Activated naive CD8-positive, alpha-beta T cell (primary cell): ENCODE measurements around the gene RABGAP1L.
"Not testable (repeated sequence)": the region's sequence is repeated elsewhere in the genome, so short reads cannot be mapped to it uniquely, and the experiment has no call there.

Experiments
- H3K27ac Mint-ChIP-seq: one replicate; pipeline ENCODE4 v1.8.0; 2021; ENCODE audit warnings: mixed read lengths
- H3K27me3 Mint-ChIP-seq: one replicate; pipeline ENCODE4 v1.8.0; 2021; ENCODE audit warnings: mixed read lengths
- H3K36me3 Mint-ChIP-seq: one replicate; pipeline ENCODE4 v1.8.0; 2021; ENCODE audit warnings: mixed read lengths
- H3K4me1 Mint-ChIP-seq: one replicate; pipeline ENCODE4 v1.8.0; 2021; ENCODE audit warnings: low read depth, mixed read lengths
- H3K4me3 Mint-ChIP-seq: one replicate; pipeline ENCODE4 v1.8.0; 2021; ENCODE audit warnings: mild to moderate bottlenecking, mixed read lengths
- H3K9me3 Mint-ChIP-seq: one replicate; pipeline ENCODE4 v1.8.0; 2021; ENCODE audit warnings: low read depth, mixed read lengths

Gene RABGAP1L

DNA sequence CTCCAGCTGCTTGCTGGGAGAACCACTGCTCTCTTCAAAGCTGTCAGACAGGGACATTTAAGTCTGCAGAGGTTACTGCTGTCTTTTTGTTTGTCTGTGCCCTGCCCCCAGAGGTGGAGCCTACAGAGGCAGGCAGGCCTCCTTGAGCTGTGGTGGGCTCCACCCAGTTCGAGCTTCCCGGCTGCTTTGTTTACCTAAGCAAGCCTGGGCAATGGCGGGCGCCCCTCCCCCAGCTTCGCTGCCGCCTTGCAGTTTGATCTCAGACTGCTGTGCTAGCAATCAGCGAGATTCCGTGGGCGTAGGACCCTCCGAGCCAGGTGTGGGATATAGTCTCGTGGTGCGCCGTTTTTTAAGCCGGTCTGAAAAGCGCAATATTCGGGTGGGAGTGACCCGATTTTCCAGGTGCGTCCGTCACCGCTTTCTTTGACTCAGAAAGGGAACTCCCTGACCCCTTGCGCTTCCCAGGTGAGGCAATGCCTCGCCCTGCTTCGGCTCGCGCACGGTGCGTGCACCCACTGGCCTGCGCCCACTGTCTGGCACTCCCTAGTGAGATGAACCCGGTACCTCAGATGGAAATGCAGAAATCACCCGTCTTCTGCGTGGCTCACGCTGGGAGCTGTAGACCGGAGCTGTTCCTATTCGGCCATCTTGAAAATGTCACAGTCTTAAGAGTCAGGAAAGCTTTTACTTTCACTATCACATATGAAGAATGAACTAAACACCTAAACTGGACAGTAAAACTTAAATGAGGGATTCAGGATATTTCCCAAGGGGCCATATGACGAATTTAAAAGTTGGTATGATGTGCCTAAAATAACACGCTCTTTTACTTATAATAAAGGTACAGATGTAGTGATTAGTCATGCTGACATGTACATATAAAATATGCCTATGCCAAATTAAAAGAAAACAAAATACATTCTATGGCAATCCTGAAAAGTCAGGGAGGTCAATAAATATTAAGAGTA is 689.6 kb downstream of the RABGAP1L start:
- not testable (repeated sequence) for H3K27ac Mint-ChIP-seq, H3K9me3 Mint-ChIP-seq, H3K36me3 Mint-ChIP-seq, H3K27me3 Mint-ChIP-seq, H3K4me3 Mint-ChIP-seq, H3K4me1 Mint-ChIP-seq

- Mint-ChIP-seq H3K27me3 (no peaks in the 10 kb centered on the region), H3K4me3 (no peak overlapping the region), H3K27ac (no peak overlapping the region), H3K36me3 (peaks cover 6% of the 10 kb centered on the region), H3K4me1 (peaks cover 2% of the 10 kb centered on the region), H3K9me3 (no peaks in the 10 kb centered on the region)
Observed at GRCh38 chr1:174850726-174851125, 691.4 kb downstream of the RABGAP1L start.

DNA sequence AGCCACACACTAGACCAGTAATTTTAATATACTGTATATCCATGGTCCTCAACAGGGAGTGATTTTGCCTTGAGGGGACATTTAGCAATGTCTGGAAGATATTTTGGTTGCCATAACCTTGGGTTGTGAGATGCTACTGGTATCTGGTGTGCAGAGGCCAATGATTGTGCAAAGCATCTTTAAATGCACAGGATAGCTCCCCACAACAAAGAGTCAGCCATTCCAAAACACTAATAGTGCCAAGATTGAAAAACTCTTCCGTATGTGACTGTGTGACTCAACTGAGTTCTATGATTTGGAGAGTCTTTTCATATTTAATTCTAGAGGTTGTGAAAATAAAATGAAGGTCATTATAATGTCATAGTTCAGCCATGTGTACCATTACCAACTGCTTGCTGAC is 699.0 kb downstream of the RABGAP1L start:
- H3K27ac Mint-ChIP-seq, result no peak overlapping the region
- no peaks in the 10 kb centered on the region for H3K4me1 Mint-ChIP-seq

GRCh38 chr1:174870319-174870718 is 711.0 kb downstream of the RABGAP1L start:
- Mint-ChIP-seq H3K27ac (no peak overlapping the region), H3K36me3 (peaks cover 10% of the 10 kb centered on the region), H3K4me1 (peaks cover 11% of the 10 kb centered on the region), H3K27me3 (no peaks in the 10 kb centered on the region), H3K9me3 (peaks cover 6% of the 10 kb centered on the region), H3K4me3 (no peak overlapping the region)

More for the DNA sequence above, 699.0 kb downstream of the RABGAP1L start:
- peaks cover 9% of the 10 kb centered on the region for H3K36me3 Mint-ChIP-seq
- H3K9me3 Mint-ChIP-seq, result no peaks in the 10 kb centered on the region
- H3K4me3 Mint-ChIP-seq, result no peak overlapping the region
- H3K27me3 Mint-ChIP-seq, result no peaks in the 10 kb centered on the region

GRCh38 chr1:174871886-174872285 is 712.6 kb downstream of the RABGAP1L start:
- H3K4me1 Mint-ChIP-seq, result peaks cover 13% of the 10 kb centered on the region
- no peaks in the 10 kb centered on the region for H3K27me3 Mint-ChIP-seq
- H3K36me3 Mint-ChIP-seq, result peaks cover 10% of the 10 kb centered on the region
- H3K9me3 Mint-ChIP-seq, result peaks cover 6% of the 10 kb centered on the region
- H3K27ac Mint-ChIP-seq, result no peak overlapping the region
- H3K4me3 Mint-ChIP-seq, result no peak overlapping the region

- H3K27me3 Mint-ChIP-seq, result no peaks in the 10 kb centered on the region
- peaks cover 6% of the 10 kb centered on the region for H3K9me3 Mint-ChIP-seq
- H3K4me1 Mint-ChIP-seq, result peaks cover 14% of the 10 kb centered on the region
- H3K27ac Mint-ChIP-seq, result no peak overlapping the region
- H3K36me3 Mint-ChIP-seq, result peaks cover 10% of the 10 kb centered on the region
- no peak overlapping the region for H3K4me3 Mint-ChIP-seq
Observed at GRCh38 chr1:174872615-174873058, 713.3 kb downstream of the RABGAP1L start.

DNA sequence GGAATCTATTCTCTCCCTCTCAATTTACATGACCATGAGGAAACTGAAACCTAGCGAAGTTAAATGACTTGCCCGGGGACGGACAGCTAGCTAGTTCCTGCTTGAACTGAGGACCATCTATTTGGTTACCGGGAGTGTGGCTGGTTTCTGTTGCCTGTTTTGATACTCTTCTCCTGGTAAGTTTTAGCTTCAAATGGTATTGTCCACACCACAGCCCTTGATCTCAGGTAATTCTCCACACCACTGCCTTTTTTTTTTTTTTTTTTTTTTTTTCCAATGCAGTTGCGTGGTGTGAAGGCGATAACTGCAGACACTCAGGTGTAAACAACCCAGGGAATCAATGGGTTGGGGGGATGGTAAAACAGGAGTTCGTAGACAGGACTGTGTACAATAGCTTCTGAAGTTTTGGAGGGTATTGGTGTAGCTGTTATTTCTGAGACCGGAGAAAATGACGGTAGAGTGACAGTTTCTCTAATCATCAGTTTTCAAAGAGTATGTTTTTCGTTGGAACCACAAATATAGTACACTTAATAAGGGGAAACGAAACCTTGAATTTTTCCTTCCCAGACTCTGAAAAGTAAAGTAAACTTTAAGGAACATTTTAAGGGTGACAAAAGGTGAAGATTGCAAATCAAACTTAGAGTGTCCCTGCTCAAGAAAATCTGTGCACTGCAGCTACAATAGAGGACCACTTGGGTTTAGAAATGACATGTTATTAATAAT is 715.2 kb downstream of the RABGAP1L start:
- Mint-ChIP-seq H3K9me3 (no peaks in the 10 kb centered on the region), H3K36me3 (peaks cover 2% of the 10 kb centered on the region), H3K4me1 (peaks cover 14% of the 10 kb centered on the region), H3K4me3 (peak overlapping the region; percentile 20), H3K27ac (no peak overlapping the region), H3K27me3 (no peaks in the 10 kb centered on the region)

DNA sequence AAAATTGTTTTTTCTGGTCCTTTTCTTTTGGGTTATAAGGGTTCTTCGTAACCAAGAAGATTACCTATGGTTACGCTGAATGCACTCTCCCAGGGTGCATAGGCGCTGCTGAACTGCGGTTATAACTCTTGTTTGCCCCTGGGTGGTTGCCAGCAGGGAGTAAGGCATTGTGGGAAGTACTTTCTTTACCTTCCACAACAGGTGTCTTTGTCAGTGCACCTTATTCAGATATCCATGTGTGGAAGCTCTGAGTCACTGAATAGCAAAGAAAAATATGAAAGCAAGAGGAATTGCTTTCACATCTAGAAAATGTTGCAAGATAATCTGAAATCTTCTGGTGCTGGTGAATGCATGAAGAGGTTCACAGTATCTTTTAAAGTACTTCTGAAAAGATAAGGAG is 716.0 kb downstream of the RABGAP1L start:
- Mint-ChIP-seq H3K4me3 (peak overlapping the region; percentile 36), H3K27me3 (no peaks in the 10 kb centered on the region), H3K36me3 (peaks cover 2% of the 10 kb centered on the region), H3K9me3 (no peaks in the 10 kb centered on the region), H3K4me1 (peaks cover 14% of the 10 kb centered on the region), H3K27ac (no peak overlapping the region)

DNA sequence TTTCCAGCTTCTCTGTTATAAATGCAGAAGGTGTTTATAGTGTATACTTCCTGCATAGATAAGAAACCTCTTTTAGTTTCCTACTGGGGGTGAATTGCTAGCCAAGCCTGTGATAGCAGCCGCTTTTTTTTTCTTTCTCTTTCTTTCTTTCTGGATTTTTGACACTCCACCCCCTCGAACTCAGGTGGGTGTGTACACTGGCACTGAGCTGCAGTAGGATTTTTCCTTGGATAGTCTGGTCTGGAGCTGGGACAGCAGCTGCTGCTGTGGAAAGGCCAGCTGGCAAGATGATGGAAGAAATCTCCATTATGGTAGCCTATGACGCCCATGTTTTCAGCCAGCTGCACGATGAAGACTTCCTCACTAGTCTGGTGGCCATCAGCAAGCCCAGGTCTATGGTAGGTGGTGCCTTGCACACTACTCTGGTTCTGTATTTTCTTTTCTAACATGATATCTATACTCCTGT is 717.9 kb downstream of the RABGAP1L start:
- peaks cover 13% of the 10 kb centered on the region for H3K4me1 Mint-ChIP-seq
- peak overlapping the region; percentile 40 for H3K4me3 Mint-ChIP-seq
- H3K36me3 Mint-ChIP-seq, result peaks cover 2% of the 10 kb centered on the region
- no peak overlapping the region for H3K27ac Mint-ChIP-seq
- no peaks in the 10 kb centered on the region for H3K27me3 Mint-ChIP-seq
- H3K9me3 Mint-ChIP-seq, result no peaks in the 10 kb centered on the region

- Mint-ChIP-seq H3K9me3 (no peaks in the 10 kb centered on the region), H3K4me3 (no peak overlapping the region), H3K4me1 (peaks cover 5% of the 10 kb centered on the region), H3K27me3 (no peaks in the 10 kb centered on the region), H3K27ac (no peak overlapping the region), H3K36me3 (no peaks in the 10 kb centered on the region)
Observed at GRCh38 chr1:174880171-174880570, 720.9 kb downstream of the RABGAP1L start.

GRCh38 chr1:174883409-174883808 is 724.1 kb downstream of the RABGAP1L start:
- Mint-ChIP-seq H3K4me3 (no peak overlapping the region), H3K9me3 (no peaks in the 10 kb centered on the region), H3K27ac (no peak overlapping the region), H3K36me3 (peaks cover 3% of the 10 kb centered on the region), H3K4me1 (no peaks in the 10 kb centered on the region), H3K27me3 (no peaks in the 10 kb centered on the region)

DNA sequence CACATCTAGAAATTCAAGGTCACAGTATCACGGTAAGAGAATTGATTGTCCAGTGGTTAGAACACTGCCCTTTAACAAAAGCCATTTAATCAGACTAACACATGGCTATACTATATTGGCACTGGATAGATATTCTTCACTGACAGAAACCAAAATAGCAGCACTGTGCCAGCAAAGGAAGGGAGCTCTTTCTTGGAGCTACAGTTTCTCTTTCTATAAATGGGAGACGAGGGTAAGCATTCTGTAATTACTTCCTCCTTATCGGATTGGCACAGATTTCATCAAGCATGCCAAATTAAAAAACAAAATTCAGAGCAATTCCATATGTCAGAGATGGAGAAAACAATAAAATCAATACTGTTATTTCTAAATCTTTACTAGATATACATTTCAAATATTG is 724.7 kb downstream of the RABGAP1L start:
- no peaks in the 10 kb centered on the region for H3K27me3 Mint-ChIP-seq
- no peak overlapping the region for H3K27ac Mint-ChIP-seq
- no peaks in the 10 kb centered on the region for H3K9me3 Mint-ChIP-seq
- H3K4me1 Mint-ChIP-seq, result no peaks in the 10 kb centered on the region
- H3K4me3 Mint-ChIP-seq, result no peak overlapping the region
- H3K36me3 Mint-ChIP-seq, result peaks cover 3% of the 10 kb centered on the region

GRCh38 chr1:174884566-174884965 is 725.2 kb downstream of the RABGAP1L start:
- Mint-ChIP-seq H3K36me3 (peaks cover 3% of the 10 kb centered on the region), H3K27me3 (no peaks in the 10 kb centered on the region), H3K9me3 (no peaks in the 10 kb centered on the region), H3K4me3 (no peak overlapping the region), H3K27ac (no peak overlapping the region), H3K4me1 (no peaks in the 10 kb centered on the region)

GRCh38 chr1:174890024-174890423 is 730.7 kb downstream of the RABGAP1L start:
- Mint-ChIP-seq H3K9me3 (no peaks in the 10 kb centered on the region), H3K27ac (no peak overlapping the region), H3K4me3 (no peak overlapping the region), H3K36me3 (peaks cover 14% of the 10 kb centered on the region), H3K27me3 (no peaks in the 10 kb centered on the region), H3K4me1 (peaks cover 7% of the 10 kb centered on the region)

- no peaks in the 10 kb centered on the region for H3K9me3 Mint-ChIP-seq
- H3K4me3 Mint-ChIP-seq, result no peak overlapping the region
- no peak overlapping the region for H3K27ac Mint-ChIP-seq
- peaks cover 11% of the 10 kb centered on the region for H3K36me3 Mint-ChIP-seq
- peaks cover 7% of the 10 kb centered on the region for H3K4me1 Mint-ChIP-seq
- H3K27me3 Mint-ChIP-seq, result no peaks in the 10 kb centered on the region
Observed at GRCh38 chr1:174892016-174892415, 732.7 kb downstream of the RABGAP1L start.
